Tibial nerve (tissue), 3 donors: ENCODE results near the gene ST3GAL4.

ENCODE experiments used
- CTCF ChIP-seq, 5 experiments: fragments of 200-600 bp in 3 of 5; fragments of 450-650 bp in 2 of 5; sonication (generic) in 3 of 5; IDR thresholded peaks; one replicate each; pipeline ENCODE4 v1.5.1; 2016 to 2019; ENCODE audit warnings: antibody characterized with exemption in 5 of 5, mild to moderate bottlenecking in 3 of 5, moderate library complexity in 2 of 5
- POLR2A ChIP-seq, 2 donors: fragments of 450-650 bp; IDR thresholded peaks; one replicate each; pipeline ENCODE4 v1.6.1; 2017; ENCODE audit warnings: antibody characterized with exemption in 2 of 2, mild to moderate bottlenecking in 2 of 2, moderate library complexity in 2 of 2

- TF ChIP-seq CTCF (IDR thresholded peaks at IDR 0.05) = no peak
- TF ChIP-seq POLR2A (IDR thresholded peaks at IDR 0.05) = no peak
Observed at GRCh38 chr11:126337126-126337473, 18.4 kb upstream of the ST3GAL4 start.
